ENCODE measurements around the gene SPEG. TPM values are rescaled to one million over a fixed set of nuclear protein-coding genes. Genes with fewer than 3 reads are reported as not detected.

The SPEG gene
- total and polyA plus RNA-seq, 2 of the 8 experiments (the other 6 are each of a cell fraction or from before 2014, with no cell fraction given): 19.9 to 32.0 TPM

GRCh38 chr2:219408631-219409030 is 26.0 kb upstream of the SPEG start:
- H3K79me1 ChIP-seq (ENCODE audit: low read depth, low read length): no peaks in the 10 kb centered on the region
- H3K14ac ChIP-seq (ENCODE audit: insufficient read length): no peak overlapping the region
- H3K4me3 ChIP-seq (ENCODE audit: extremely low read depth in 1 of 4, insufficient read depth in 2 of 4, low read depth in 3 of 4, low read length in 4 of 4): no peak overlapping the region
- no peak overlapping the region for H4K8ac ChIP-seq (ENCODE audit: extremely low read depth, insufficient read depth, low read length)
- no peaks in the 10 kb centered on the region for H3K79me2 ChIP-seq (ENCODE audit: control insufficient read depth in 1 of 2, insufficient read depth in 2 of 2, low read length in 2 of 2)
- WGBS, 2 experiments (ENCODE audit: extremely low coverage in 1 of 2, insufficient coverage in 1 of 2, insufficient read length in 1 of 2, insufficient replicate concordance in 2 of 2, low coverage in 1 of 2, low lambda C conversion rate in 2 of 2, missing lambda C conversion rate in 1 of 2): 80% methylated on average over 1 of the region's 8 CpGs; no CpG with 5 or more reads in 1 of the 2 experiments
- H3K4ac ChIP-seq (replicated peaks; ENCODE audit: insufficient read length, low read depth, low read length): no peak overlapping the region
- H2BK15ac ChIP-seq (ENCODE audit: low read length): no peak overlapping the region
- peaks cover 0 to 9% (median 4%) of the 10 kb centered on the region in 4 experiments; a peak in 6 of 7 replicates for H3K4me1 ChIP-seq (replicated peaks in 1 of 4; ENCODE audit: control insufficient read depth in 3 of 4, insufficient read depth in 4 of 4, low read length in 3 of 4)
- no peak overlapping the region for H4K91ac ChIP-seq (replicated peaks; ENCODE audit: insufficient read length, low read length)
- DNase-seq (ENCODE audit: low read depth in 1 of 2, low spot score in 2 of 2) (no peak), FAIRE-seq (no peak)
- no peak overlapping the region for H4K5ac ChIP-seq (ENCODE audit: insufficient read length, low read depth, low read length)
- no peaks in the 10 kb centered on the region for H4K20me1 ChIP-seq (replicated peaks in 1 of 2; ENCODE audit: control insufficient read depth in 1 of 2, insufficient read depth in 2 of 2, low read length in 2 of 2)
- peaks cover 0 to 2% (median 0%) of the 10 kb centered on the region in 4 experiments; a peak in 1 of 7 replicates for H3K27me3 ChIP-seq (replicated peaks in 1 of 4; ENCODE audit: control insufficient read depth in 3 of 4, extremely low read depth in 1 of 4, insufficient read depth in 3 of 4, low read length in 3 of 4)
- no peak overlapping the region for H2BK120ac ChIP-seq (replicated peaks; ENCODE audit: low read depth, low read length)
- H3K23ac ChIP-seq (ENCODE audit: insufficient read length): no peak overlapping the region
- H2AK5ac ChIP-seq (ENCODE audit: low read depth, low read length): no peak overlapping the region
- no peaks in the 10 kb centered on the region for H3K23me2 ChIP-seq (ENCODE audit: low read depth, low read length)
- no peak overlapping the region for H2BK5ac ChIP-seq (ENCODE audit: low read depth, low read length)
- H3K27ac ChIP-seq (ENCODE audit: low read depth, low read length): no peak overlapping the region
- H2BK20ac ChIP-seq (ENCODE audit: low read length): no peak overlapping the region
- no peak overlapping the region for H3K18ac ChIP-seq (ENCODE audit: extremely low read depth, low read length)
- POLR2A ChIA-PET (ENCODE audit: partially characterized antibody): interaction anchor here (1.0 kb wide), 1 partner anchor 20 kb away, joined by 3 read pairs; no protein-coding TSS in a partner anchor
- no peak overlapping the region for H3K9ac ChIP-seq (replicated peaks in 1 of 4; ENCODE audit: extremely low read depth in 1 of 4, low read depth in 3 of 4, low read length in 3 of 4)
- H2BK12ac ChIP-seq (ENCODE audit: low read depth, low read length): no peak overlapping the region
- CTCF ChIA-PET (ENCODE audit: partially characterized antibody): interaction anchor here (0.7 to 13.0 kb wide), 14 partner anchors 8 to 133 kb away, joined by 3 to 407 read pairs (median 4); partner anchors contain the start of genes DES, DNPEP and SPEG
- H2AFZ ChIP-seq (ENCODE audit: low read length): no peak overlapping the region
- H3K36me3 ChIP-seq (ENCODE audit: control insufficient read depth in 2 of 4, insufficient read depth in 4 of 4, low read length in 3 of 4): no peaks in the 10 kb centered on the region
- no peak overlapping the region for H3K56ac ChIP-seq (replicated peaks; ENCODE audit: insufficient read length, low read depth, low read length)
- no peaks in the 10 kb centered on the region for H3K9me3 ChIP-seq (ENCODE audit: insufficient read depth in 2 of 2, low read depth in 1 of 2, low read length in 1 of 2)
- H3K4me2 ChIP-seq (ENCODE audit: insufficient read depth in 1 of 2, low read depth in 2 of 2, low read length in 2 of 2): no peak overlapping the region
- no peak for TF ChIP-seq FOSL1 (IDR thresholded peaks at IDR 0.05; ENCODE audit: insufficient read depth, low read depth, low read length)
- no peak for TF ChIP-seq EGR1 (IDR thresholded peaks at IDR 0.05; ENCODE audit: borderline replicate concordance, low read depth, low read length)
- no peak for TF ChIP-seq KDM1A (IDR thresholded peaks at IDR 0.05; ENCODE audit: borderline replicate concordance, low read length)
- TF ChIP-seq SP2 (IDR thresholded peaks at IDR 0.05; ENCODE audit: low read length): no peak
- no peak for TF ChIP-seq POU5F1 (IDR thresholded peaks at IDR 0.05; ENCODE audit: low read depth, low read length)
- TF ChIP-seq E2F6 (IDR thresholded peaks at IDR 0.05): no peak
- TF ChIP-seq BCL11A (IDR thresholded peaks at IDR 0.05; ENCODE audit: low read depth in 2 of 2, low read length in 2 of 2): no peak
- no peak for TF ChIP-seq ATF2 (IDR thresholded peaks at IDR 0.05; ENCODE audit: low read length)
- TF ChIP-seq USF2 (IDR thresholded peaks at IDR 0.05; ENCODE audit: low read length): no peak
- TF ChIP-seq TBP (IDR thresholded peaks at IDR 0.05; ENCODE audit: low read depth, low read length): no peak
- no peak for TF ChIP-seq SIRT6 (IDR thresholded peaks at IDR 0.05; ENCODE audit: low read length)
